IPS-NIHi11 (cell line): ENCODE measurements around the gene ACTL7B.
"Not testable (repeated sequence)": the region's sequence is repeated elsewhere in the genome, so short reads cannot be mapped to it uniquely, and the experiment has no call there.

Experiments used
- DNase-seq: peaks from one replicate; pipeline ENCODE4 v3.0.0; 2012; ENCODE audit warnings: mixed read lengths, low spot score

ACTL7B gene, protein sequence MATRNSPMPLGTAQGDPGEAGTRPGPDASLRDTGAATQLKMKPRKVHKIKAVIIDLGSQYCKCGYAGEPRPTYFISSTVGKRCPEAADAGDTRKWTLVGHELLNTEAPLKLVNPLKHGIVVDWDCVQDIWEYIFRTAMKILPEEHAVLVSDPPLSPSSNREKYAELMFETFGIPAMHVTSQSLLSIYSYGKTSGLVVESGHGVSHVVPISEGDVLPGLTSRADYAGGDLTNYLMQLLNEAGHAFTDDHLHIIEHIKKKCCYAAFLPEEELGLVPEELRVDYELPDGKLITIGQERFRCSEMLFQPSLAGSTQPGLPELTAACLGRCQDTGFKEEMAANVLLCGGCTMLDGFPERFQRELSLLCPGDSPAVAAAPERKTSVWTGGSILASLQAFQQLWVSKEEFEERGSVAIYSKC

DNA sequence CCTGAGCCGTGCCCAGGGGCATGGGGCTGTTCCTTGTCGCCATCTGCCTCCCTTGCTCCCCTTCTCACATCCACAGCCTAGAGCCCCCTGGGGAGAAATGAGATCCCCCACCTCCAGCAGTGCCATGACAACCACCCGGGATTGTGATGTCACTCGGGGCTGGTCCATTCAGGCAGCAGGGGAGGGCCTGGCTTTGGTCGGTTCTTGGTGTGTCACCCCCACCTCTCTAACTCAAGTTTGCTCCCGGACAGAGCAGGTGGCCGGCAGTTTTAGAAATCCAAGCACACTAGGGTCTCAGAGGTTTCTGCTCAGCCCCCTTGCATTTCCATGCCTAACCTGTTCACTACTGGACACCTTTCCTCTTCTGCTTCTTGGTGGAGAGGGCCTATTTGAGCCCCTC is at the start of gene ACTL7B:
Gene ACTL7B (minus strand): TSS at position 99 of the 400 bp plus-strand sequence. CDS start 56 bp downstream, at position 43.
- no peak for DNase-seq

GRCh38 chr9:108905494-108905893 is 49.7 kb upstream of the ACTL7B start:
- DNase-seq: no peak

DNA sequence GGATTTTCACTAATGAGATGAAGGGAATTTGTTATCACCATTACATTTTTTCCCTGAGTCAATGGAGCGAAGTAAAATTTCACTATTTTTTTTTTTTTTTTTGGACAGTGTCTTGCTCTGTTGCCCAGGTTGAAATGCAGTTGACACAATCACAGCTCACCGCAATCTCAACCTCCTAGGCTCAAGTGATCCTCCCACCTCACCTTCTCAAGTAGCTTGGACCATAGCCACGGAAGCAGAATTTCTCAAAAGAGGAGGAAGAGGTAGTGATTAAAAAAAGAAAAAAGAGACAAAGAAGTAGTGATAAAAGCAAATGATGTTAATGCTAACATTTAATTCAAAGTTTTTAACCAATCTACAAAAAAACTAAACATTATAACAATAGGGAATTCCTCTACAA is 48.4 kb upstream of the ACTL7B start:
- no peak for DNase-seq

DNA sequence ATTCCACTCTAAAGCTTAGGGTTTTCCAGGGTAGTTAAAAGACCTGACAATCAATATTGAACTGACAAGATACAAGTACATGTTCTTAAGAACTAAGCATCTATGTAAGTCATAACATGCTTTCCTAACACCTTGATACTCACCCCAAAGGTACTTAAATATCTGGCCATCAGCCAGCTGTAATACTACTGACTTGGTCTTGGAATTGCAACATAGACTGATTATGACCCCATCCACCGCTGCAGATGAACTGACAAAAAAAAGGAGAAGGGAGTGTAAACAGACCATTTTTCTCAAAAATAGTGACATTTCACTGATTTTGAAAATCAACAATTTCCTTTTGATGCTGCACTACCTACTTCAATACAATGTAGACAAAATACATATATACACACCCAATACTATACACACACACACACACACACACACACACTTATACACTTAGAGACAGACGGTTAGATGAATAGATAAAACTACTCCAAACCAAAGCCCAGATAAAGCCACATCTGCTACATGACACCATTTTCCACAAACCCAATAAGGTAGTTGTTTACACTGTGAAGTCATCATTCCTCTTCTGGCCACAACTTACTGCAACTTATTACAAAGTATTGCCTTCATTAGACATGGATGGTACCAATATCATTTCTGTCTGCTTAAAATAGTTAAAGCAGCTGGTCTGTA is 47.8 kb upstream of the ACTL7B start:
- no peak for DNase-seq

DNA sequence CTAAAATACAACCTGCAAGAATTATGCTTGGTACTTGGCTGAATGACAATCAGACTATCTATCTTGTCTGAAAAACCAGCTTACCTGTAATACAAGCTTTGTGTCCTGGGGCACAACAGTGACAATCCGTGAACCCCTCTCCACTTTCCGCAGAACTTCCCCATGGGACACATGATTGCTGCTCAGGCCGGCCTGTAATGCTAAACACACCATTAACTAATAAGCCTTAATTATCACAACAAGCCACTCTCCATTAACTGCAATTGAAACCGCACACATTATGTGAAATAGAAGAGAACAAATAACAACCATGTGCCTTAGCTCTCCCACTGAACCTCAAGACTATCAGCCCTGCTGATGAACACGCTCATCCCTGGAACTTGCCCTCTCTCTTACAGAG is 44.4 kb upstream of the ACTL7B start:
- DNase-seq: no peak

- DNase-seq: not testable (repeated sequence)
Observed at GRCh38 chr9:108899023-108899695, 43.4 kb upstream of the ACTL7B start.

GRCh38 chr9:108897324-108898096 is 41.7 kb upstream of the ACTL7B start:
- DNase-seq: no peak

DNA sequence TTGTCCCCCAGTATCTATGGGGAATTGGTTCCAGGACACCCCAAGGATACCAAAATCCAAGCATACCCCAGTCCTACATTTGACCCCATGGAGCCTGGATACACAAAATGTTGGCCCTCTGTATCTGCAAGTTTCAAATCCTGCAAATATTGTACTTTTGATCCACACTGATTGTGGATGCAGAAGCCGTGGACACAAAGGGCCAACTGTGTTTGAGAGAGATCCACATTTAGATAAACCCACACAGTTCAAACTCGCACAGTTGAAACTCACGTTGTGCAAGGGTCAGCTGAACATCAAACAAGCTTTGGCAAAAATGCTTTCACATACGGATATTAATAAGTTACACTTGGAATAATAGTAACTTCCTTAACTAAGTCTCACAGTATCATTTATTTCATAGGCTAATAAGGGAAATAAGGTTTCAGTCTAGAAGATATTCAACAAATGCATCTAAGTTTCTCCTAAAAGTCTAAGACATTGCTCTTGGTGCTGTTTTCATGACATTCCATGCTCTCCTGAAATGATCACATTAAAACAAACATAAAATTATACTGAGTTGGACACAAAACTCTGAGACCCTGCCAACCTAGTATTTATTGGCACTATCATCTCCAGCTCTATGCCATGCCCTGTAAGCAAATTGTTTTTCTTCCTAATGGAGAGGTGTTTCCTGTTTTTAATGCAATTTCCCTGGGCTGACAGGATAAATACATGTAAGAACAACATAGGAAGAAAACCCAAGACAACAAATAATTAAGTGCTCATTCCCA is 38.6 kb upstream of the ACTL7B start:
- no peak for DNase-seq

DNA sequence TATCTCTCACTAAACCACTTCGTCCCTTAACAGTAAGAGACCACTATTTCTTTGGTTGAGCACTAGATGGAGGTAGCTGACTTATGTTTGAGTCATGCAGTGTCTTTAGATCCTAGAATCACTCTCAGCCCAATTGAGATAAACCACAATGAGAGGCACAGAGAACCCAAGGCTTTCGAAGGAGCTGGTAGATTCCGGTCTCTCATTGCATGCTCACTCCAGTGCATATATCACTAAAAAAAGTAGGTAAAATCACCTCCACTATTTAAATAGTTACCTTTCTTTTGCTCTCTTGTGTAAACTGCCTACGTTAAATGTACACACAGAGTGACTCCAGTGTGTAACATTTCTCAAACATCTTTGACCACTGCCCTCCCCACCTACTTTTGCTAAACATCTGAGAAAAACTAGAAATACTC is 33.9 kb upstream of the ACTL7B start:
- peak; percentile 24 for DNase-seq

DNA sequence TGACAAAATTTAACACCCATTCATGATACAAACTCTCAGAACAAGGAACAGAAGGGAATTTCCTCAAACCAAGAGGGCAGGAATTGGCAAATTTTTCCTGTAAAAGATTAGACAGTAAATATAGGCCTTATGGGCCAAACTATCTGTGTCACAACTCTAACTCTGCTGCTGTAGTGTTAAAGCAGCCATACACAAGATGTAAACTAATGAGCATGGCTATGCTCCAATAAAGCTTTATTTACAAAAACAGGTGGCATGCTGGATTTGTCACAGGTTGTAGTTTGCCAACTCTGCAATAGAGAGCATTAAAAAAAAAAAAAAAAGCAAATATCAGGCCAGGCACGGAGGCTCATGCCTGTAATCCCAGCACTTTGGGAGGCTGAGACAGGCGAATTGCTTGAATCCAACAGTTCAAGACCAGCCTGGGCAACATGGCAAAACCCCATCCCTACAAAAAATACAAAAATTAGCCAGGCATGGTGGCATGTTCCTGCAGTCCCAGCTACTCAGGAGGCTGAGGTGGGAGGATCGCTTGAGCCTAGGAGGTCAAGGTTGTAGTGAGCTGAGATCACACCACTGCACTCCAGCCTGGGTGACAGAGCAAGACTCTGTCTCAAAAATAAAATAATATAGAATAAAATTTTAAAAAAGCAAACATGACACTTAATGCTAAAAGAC is 30.9 kb upstream of the ACTL7B start:
- DNase-seq: not testable (repeated sequence)

DNA sequence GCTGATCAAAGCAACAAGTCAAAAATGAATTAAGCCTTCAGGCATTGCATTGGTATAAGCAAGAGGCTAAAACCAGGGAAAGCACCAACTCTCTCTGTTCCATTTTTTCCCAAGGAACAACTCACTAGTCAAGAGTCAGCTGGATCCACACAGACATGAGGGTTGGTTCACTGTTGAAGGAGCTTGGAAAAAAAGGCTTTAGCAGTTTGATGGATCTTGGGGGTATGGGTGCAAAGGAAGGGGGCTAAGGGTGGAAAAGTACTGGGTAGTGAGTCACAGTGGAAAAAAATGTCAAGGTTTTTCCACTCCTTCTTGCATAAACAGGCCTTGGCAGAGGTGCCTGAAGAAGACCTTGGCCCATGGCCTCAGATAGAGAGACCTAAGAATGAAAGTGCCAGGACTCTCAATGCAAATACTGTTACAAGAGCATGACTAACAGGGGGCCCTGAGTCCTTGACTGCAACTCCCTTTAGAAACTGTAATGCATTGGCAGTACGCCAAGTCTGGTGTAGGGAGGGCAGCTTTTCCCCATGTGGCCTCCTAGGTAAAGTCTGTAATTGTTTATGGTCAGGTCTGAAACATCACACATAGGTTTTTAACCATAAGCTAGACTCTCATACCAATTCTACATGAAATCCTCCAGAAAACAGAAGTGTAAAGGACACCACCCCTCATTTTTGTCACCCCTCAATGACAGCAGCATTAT is 30.0 kb upstream of the ACTL7B start:
- no peak for DNase-seq

DNA sequence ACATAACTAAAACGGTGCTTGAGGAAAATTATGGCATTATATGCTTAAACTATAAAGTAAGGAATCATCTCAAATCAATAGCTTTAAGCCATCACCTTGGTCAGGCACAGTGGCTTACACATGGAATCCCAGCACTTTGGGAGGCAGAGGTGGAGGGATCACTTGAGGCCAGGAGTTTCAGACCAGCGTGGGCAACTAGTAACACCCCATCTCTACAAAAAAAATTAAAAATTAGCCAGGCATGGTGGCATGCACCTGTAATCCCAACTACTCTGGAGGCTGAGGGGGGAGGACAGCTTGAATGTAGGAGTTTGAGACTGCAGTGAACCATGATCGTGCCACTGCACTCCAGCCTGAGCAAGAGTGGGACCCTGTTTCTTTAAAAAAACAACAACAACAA is 28.9 kb upstream of the ACTL7B start:
- DNase-seq: no peak

DNA sequence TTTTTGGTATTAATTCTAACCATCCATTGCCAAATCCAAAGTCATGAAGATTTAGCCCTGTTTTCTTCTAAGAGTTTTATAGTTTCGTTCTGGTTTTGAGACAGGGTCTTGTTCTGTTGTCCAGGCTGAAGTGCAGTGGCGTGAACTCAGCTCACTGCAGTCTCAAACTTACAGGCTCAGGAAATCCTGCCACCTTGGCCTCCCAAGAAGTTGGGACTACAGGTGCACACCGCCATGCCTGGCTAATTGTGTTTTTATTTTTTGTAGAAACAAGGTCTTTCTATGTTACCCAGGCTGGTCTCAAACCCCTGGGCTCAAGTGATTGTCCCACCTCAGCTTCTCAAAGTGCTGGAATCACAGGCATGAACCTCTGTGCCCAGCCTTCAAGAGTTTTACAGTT is 27.3 kb upstream of the ACTL7B start:
- DNase-seq: no peak

DNA sequence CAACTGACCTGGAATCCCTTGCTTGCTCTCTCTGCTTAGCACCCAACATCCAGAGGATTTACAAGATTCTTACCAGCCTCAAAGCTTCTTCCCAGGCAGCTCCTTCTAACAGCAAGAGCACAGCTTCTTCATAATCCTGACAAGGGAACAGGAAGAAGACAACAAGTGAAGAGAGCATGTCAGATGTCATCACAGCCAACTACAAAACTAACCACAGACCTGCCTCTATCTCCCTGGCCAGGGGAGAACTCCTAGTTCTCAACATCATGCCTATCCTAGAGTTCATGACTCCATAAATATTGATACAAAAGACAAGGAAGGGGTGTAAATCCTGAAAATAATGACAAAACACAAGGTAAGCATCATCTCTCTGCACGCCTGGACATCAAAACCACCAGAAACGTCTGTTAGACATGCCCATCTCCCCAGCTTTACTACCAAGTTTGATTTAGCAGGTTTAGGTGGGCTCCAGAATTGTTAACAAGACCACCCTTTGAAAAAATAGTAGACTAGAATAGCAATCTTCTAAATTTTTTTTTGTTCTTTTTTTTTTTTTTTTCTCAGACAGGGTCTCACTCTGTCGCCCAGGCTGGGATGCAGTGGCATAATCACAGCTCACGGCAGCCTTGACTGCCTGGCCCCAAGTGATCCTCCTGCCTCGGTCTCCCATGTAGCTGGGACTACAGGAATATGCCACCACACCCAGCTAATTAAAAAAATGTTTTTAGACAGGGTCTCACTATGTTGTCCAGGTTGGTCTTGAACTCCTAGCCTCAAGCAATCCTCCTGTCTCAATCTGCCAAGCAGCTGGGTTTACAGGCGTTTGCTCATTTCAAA is 26.5 kb upstream of the ACTL7B start:
- no peak for DNase-seq

DNA sequence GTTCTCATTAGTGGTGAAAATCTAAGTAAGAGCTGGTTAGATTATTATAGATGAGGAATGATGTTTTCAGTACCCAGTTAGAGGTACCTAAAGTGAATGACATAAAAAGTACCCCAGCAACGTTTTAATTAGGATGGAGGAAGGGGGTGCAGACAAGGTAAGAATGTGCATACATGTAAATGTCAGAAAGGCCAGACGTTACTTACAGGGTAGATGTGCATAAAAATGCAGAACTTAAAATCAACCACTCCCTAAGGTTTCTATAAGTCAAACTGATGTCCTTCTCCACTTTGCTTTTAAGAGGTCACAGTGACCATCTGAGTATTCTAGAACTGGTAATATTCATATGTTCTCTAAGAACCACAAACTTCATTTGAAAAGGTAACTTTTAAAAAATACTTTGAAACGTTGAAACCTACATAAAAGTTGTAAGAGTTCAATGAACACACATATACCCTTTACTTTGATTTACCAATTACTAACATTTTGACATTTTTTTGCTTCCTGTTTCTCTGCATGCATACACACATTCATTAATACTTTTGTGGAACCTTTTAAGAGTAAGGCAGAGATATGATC is 25.0 kb upstream of the ACTL7B start:
- DNase-seq: no peak

GRCh38 chr9:108877524-108877923 is 21.7 kb upstream of the ACTL7B start:
- no peak for DNase-seq

- no peak for DNase-seq
Observed at GRCh38 chr9:108876425-108876824, 20.6 kb upstream of the ACTL7B start.

DNA sequence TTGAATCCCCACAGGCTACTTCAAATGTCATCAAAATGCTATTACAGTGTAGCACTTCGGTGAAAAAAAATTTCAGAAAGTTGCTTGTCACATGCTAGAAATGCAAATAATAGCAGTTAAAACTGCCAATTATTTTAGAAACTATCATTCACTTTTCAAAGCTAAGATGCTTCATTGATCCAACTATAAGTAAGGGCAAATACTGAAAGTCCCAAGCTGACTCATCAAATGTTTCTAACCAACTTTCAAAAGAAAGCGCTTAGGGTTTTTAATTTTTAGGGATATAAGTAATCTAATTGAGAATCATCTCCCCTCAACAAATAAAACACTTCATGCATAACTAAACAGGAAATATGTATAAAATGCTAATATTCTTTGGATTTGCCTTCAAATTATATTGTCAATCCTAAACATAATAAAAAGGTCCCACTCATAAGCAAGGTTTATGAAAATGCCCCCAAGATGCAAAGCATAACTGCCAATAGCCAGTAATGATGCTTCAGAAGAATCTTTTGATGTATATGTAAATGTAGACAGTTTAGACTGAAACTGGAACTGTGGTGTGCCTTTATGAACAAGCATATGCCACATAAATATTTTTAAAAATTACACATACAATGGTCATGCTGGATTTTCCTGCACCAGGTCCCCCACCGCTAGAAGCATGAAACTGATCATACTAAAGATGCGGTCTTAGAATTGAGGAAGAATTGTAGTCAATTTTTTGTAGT is 18.4 kb upstream of the ACTL7B start:
- DNase-seq: no peak
